ENCODE measurements around the gene CHSY1.
"Not testable (repeated sequence)": the region's sequence is repeated elsewhere in the genome, so short reads cannot be mapped to it uniquely, and the experiment has no call there.

CHSY1 gene

GRCh38 chr15:101133181-101133460 lies 118.7 kb downstream of the CHSY1 start:
- DNase-seq, result no peak

GRCh38 chr15:101132390-101133180 lies 119.3 kb downstream of the CHSY1 start:
- DNase-seq, result no peak

- DNase-seq, result no peak
Observed at GRCh38 chr15:101131489-101132389, 120.1 kb downstream of the CHSY1 start.

- no peak for DNase-seq
Observed at GRCh38 chr15:101129851-101130380, 121.9 kb downstream of the CHSY1 start.

- DNase-seq, result peak; percentile 64
Observed at GRCh38 chr15:101128221-101129015, 123.4 kb downstream of the CHSY1 start.

GRCh38 chr15:101127506-101128076 lies 124.3 kb downstream of the CHSY1 start:
- DNase-seq, result peak; percentile 96

GRCh38 chr15:101126618-101127505 lies 125.0 kb downstream of the CHSY1 start:
- peak; percentile 17 for DNase-seq

GRCh38 chr15:101125881-101126428 lies 125.9 kb downstream of the CHSY1 start:
- DNase-seq, result not testable (repeated sequence)

Measured in NCI-H1105 treated with DMSO at 0.1 percent for 48 hours (cell line).